Fibroblast of lung (primary cell): ENCODE measurements around the gene SMIM24. TPM values are rescaled to one million over a fixed set of nuclear protein-coding genes. Genes with fewer than 3 reads are reported as not detected.
A peak's percentile ranks its signal among the peaks of the same experiment; 100 is the strongest.

Source experiments
- DNase-seq, 2 donors: peaks; one replicate each; pipeline versions ENCODE4 v3.0.0 to v3.0.0-alpha.2; 2010; ENCODE audit warnings: low read depth in 2 of 2
- H2AFZ ChIP-seq: 2 replicates; pipeline ENCODE4 v1.5.1; 2012; ENCODE audit warnings: low read length, control low read depth, inconsistent platforms
- H3K27ac ChIP-seq: 2 replicates; pipeline ENCODE4 v1.5.1; 2011; ENCODE audit warnings: low read length, control low read depth; ENCODE audit not compliant: insufficient read depth
- H3K27me3 ChIP-seq: 2 replicates; pipeline ENCODE4 v1.5.1; 2011; ENCODE audit warnings: mild to moderate bottlenecking, low read length; ENCODE audit not compliant: control insufficient read depth, insufficient read depth
- H3K36me3 ChIP-seq: 2 replicates; pipeline ENCODE4 v1.5.1; 2011; ENCODE audit warnings: low read length; ENCODE audit not compliant: control insufficient read depth, insufficient read depth
- H3K4me1 ChIP-seq: 2 replicates; pipeline ENCODE4 v1.5.1; 2011; ENCODE audit warnings: low read length; ENCODE audit not compliant: control insufficient read depth, insufficient read depth; ENCODE audit errors: extremely low read depth
- H3K4me2 ChIP-seq: 2 replicates; pipeline ENCODE4 v1.5.1; 2011; ENCODE audit warnings: low read length, control low read depth; ENCODE audit not compliant: insufficient read depth; ENCODE audit errors: extremely low read depth
- H3K4me3 ChIP-seq, 4 experiments: fragments of 200-600 bp in 1 of 4; sonication (generic) in 1 of 4; replicated peaks in 1 of 4; 2 replicates each; pipeline ENCODE4 v1.5.1; 2011 to 2016; ENCODE audit warnings: low read length in 4 of 4, low read depth in 3 of 4, mild to moderate bottlenecking in 3 of 4, control low read depth in 2 of 4, inconsistent platforms in 1 of 4, mixed read lengths in 1 of 4; ENCODE audit not compliant: insufficient read depth in 1 of 4; ENCODE audit errors: control extremely low read depth in 1 of 4
- H3K79me2 ChIP-seq: 2 replicates; pipeline ENCODE4 v1.5.1; 2012; ENCODE audit warnings: mild to moderate bottlenecking, low read length, inconsistent platforms; ENCODE audit not compliant: control insufficient read depth, insufficient read depth
- H3K9ac ChIP-seq: 2 replicates; pipeline ENCODE4 v1.5.1; 2011; ENCODE audit warnings: mild to moderate bottlenecking, low read length, control low read depth; ENCODE audit not compliant: insufficient read depth
- H3K9me3 ChIP-seq: 2 replicates; pipeline ENCODE4 v1.5.1; 2012; ENCODE audit warnings: low read depth, low read length; ENCODE audit not compliant: control insufficient read depth, insufficient read depth
- H4K20me1 ChIP-seq: 2 replicates; pipeline ENCODE4 v1.5.1; 2011; ENCODE audit warnings: low read length; ENCODE audit not compliant: control insufficient read depth, insufficient read depth; ENCODE audit errors: extremely low read depth
- CTCF ChIP-seq, 2 donors: IDR thresholded peaks in 1 of 2; conservative IDR thresholded peaks in 1 of 2; 1 replicate in 1 of 2; 2 replicates in 1 of 2; pipeline ENCODE4 v1.5.1; 2011 to 2012; ENCODE audit warnings: low read length in 2 of 2, control low read depth in 1 of 2, inconsistent platforms in 1 of 2, low read depth in 1 of 2, mild to moderate bottlenecking in 1 of 2
- EZH2 ChIP-seq: IDR thresholded peaks from 2 replicates; pipeline ENCODE4 v1.5.1; 2012; ENCODE audit warnings: low read length, control low read depth, mild to moderate bottlenecking; ENCODE audit errors: missing control alignments
- polyA plus RNA-seq, 2 donors: library from polyadenylated mRNA; depleted of rRNA in 1 of 2; stranded (reverse) in 1 of 2; unstranded in 1 of 2; fragments of >200 nt; gene quantifications; 2 replicates each; pipeline ENCODE4 v1.2.1, GENCODE V29; 2011 to 2012; ENCODE audit warnings: missing spikeins in 1 of 2
- total RNA-seq: library from RNA; depleted of rRNA; stranded (reverse); fragments of >200 nt; gene quantifications from 2 replicates; pipeline ENCODE4 v1.2.1, GENCODE V29; 2014

Gene SMIM24
- total and polyA plus RNA-seq, 2 donors (not counting 1 experiment from before 2014, with no cell fraction given), result not detected

GRCh38 chr19:3483226-3483628 is 2.9 kb upstream of the SMIM24 start, which contains the start of gene SMIM44:
Gene SMIM44 (minus strand): TSS chr19:3483441. CDS start chr19:3483403, 38 bp downstream.
- TF ChIP-seq EZH2 (no peak), CTCF (conservative IDR thresholded peaks at IDR 0.05 in 1 of 2, IDR thresholded peaks at IDR 0.05 in 1 of 2; ENCODE audit: low read depth in 1 of 2, low read length in 2 of 2) (no peak)
- Histone ChIP-seq H3K27me3 (peaks cover 12% of the 10 kb centered on the region), H3K27ac (no peak within 1 kb of the TSS), H2AFZ (no peak within 1 kb of the TSS), H3K9ac (no peak within 1 kb of the TSS), H3K4me3 (no peak within 1 kb of the TSS), H3K36me3 (no peaks in the 10 kb centered on the region), H4K20me1 (no peaks in the 10 kb centered on the region), H3K4me1 (no peaks in the 10 kb centered on the region), H3K4me2 (no peak within 1 kb of the TSS), H3K9me3 (no peaks in the 10 kb centered on the region), H3K79me2 (no peaks in the 10 kb centered on the region)
- no peak for DNase-seq

GRCh38 chr19:3482507-3483225 is 2.3 kb upstream of the SMIM24 start:
- no peak for DNase-seq
- H3K9ac ChIP-seq, result no peak overlapping the region
- no peaks in the 10 kb centered on the region for H3K36me3 ChIP-seq
- H4K20me1 ChIP-seq, result no peaks in the 10 kb centered on the region
- no peaks in the 10 kb centered on the region for H3K79me2 ChIP-seq
- H2AFZ ChIP-seq, result no peak overlapping the region
- no peak overlapping the region for H3K4me2 ChIP-seq
- no peak for TF ChIP-seq CTCF (conservative IDR thresholded peaks at IDR 0.05 in 1 of 2, IDR thresholded peaks at IDR 0.05 in 1 of 2; ENCODE audit: low read depth in 1 of 2, low read length in 2 of 2)
- no peak for TF ChIP-seq EZH2
- no peak overlapping the region for H3K4me3 ChIP-seq
- H3K4me1 ChIP-seq, result no peaks in the 10 kb centered on the region
- H3K27ac ChIP-seq, result no peak overlapping the region
- H3K9me3 ChIP-seq, result no peaks in the 10 kb centered on the region
- peaks cover 12% of the 10 kb centered on the region for H3K27me3 ChIP-seq

GRCh38 chr19:3481241-3482090 is 1.1 kb upstream of the SMIM24 start:
- no peak overlapping the region for H3K9ac ChIP-seq
- H3K27ac ChIP-seq, result no peak overlapping the region
- TF ChIP-seq CTCF (conservative IDR thresholded peaks at IDR 0.05 in 1 of 2, IDR thresholded peaks at IDR 0.05 in 1 of 2; ENCODE audit: low read depth in 1 of 2, low read length in 2 of 2) (no peak), EZH2 (peak; percentile 8)
- no peak for DNase-seq
- H3K27me3 ChIP-seq, result peaks cover 12% of the 10 kb centered on the region
- no peak overlapping the region for H3K4me3 ChIP-seq
- H3K4me1 ChIP-seq, result no peaks in the 10 kb centered on the region
- no peaks in the 10 kb centered on the region for H3K36me3 ChIP-seq
- no peaks in the 10 kb centered on the region for H3K79me2 ChIP-seq
- no peaks in the 10 kb centered on the region for H4K20me1 ChIP-seq
- no peaks in the 10 kb centered on the region for H3K9me3 ChIP-seq
- H3K4me2 ChIP-seq, result no peak overlapping the region
- no peak overlapping the region for H2AFZ ChIP-seq
